K562 (cell line): Measurements from ENCODE around the gene CAPN5. TPM values are rescaled to one million over a fixed set of nuclear protein-coding genes. Genes with fewer than 3 reads are reported as not detected.

ENCODE experiments used
- ATAC-seq: fragments of 200-7000 bp; cut with Tn5 transposase; 3 replicates; pipeline ENCODE4 v1.9.1; 2020; ENCODE audit warnings: moderate library complexity
- Bru-seq: library from RNA; stranded (reverse); fragments of 400-500 nt; gene quantifications from one replicate; lab custom pipeline; 2021; lab: Mats Ljungman, UMichigan
- BruChase-seq, 2 experiments: library from RNA; stranded (reverse); fragments of 400-500 nt; gene quantifications; one replicate each; lab custom pipeline; 2021; lab: Mats Ljungman, UMichigan
- BruUV-seq: library from RNA; stranded (reverse); fragments of 400-500 nt; replicated peaks from 2 replicates; lab custom pipeline; 2021; lab: Mats Ljungman, UMichigan
- CTCF ChIA-PET: fragments of 300-600 bp; formaldehyde crosslinking; extraction: SDS; loops from one replicate; lab custom pipeline; 2021; ENCODE audit warnings: low intra/inter-chr PET ratio; lab: Yijun Ruan, JAX
- POLR2A ChIA-PET: fragments of 300-600, 350-650 bp; sonication (Branson Sonifier 250); formaldehyde crosslinking; extraction: SDS; loops from one replicate; lab custom pipeline; 2021; ENCODE audit warnings: antibody characterized with exemption, inconsistent platforms; lab: Yijun Ruan, JAX
- DNase-seq, 4 experiments: peaks; one replicate each; pipeline versions ENCODE4 v3.0.0 to v3.0.0-alpha.2; 2011 to 2018; ENCODE audit warnings: low spot score in 3 of 4, mixed read lengths in 3 of 4; ENCODE audit errors: extremely low read depth in 1 of 4
- FAIRE-seq: peaks from 2 replicates; lab custom pipeline; 2011; peaks lifted over from hg19 to GRCh38; lab: Jason Lieb, UNC
- H2AFZ ChIP-seq: 2 replicates; pipeline ENCODE4 v1.6.0; 2011; ENCODE audit warnings: low read depth, low read length, control low read depth, inconsistent platforms
- H3K27ac ChIP-seq: fragments of 200-600 bp; 3 replicates; pipeline ENCODE4 v1.8.0; 2011; ENCODE audit warnings: low read depth, mild to moderate bottlenecking, control low read depth, inconsistent platforms, low read length, moderate library complexity, mixed read lengths; ENCODE audit errors: extremely low read depth
- H3K27me3 ChIP-seq, 2 experiments: fragments of 300-600 bp in 1 of 2; 2 replicates in 1 of 2; 3 replicates in 1 of 2; pipeline versions ENCODE4 v1.6.0 to v1.8.0; 2011; ENCODE audit warnings: inconsistent platforms in 2 of 2, low read length in 2 of 2, mild to moderate bottlenecking in 1 of 2, mixed read lengths in 1 of 2, moderate library complexity in 1 of 2; ENCODE audit not compliant: control insufficient read depth in 2 of 2, insufficient read depth in 2 of 2
- H3K36me3 ChIP-seq: fragments of 300-600 bp; 3 replicates; pipeline ENCODE4 v1.8.0; 2011; ENCODE audit warnings: mild to moderate bottlenecking, low read length, inconsistent platforms; ENCODE audit not compliant: control insufficient read depth, insufficient read depth
- H3K4me1 ChIP-seq, 2 experiments: fragments of 200-600 bp in 1 of 2; replicated peaks in 1 of 2; 2 replicates in 1 of 2; 3 replicates in 1 of 2; pipeline versions ENCODE4 v1.5.1 to v1.8.0; 2011; ENCODE audit warnings: inconsistent platforms in 2 of 2, low read length in 2 of 2, mild to moderate bottlenecking in 1 of 2, mixed read lengths in 1 of 2, moderate library complexity in 1 of 2; ENCODE audit not compliant: control insufficient read depth in 2 of 2, insufficient read depth in 2 of 2
- H3K4me2 ChIP-seq: 2 replicates; pipeline ENCODE4 v1.6.1; 2011; ENCODE audit warnings: low read length, control low read depth, inconsistent platforms, mixed read lengths; ENCODE audit not compliant: insufficient read depth
- H3K4me3 ChIP-seq: fragments of 200-600 bp; sonication (generic), shearing (Covaris generic); 2 replicates; pipeline ENCODE4 v1.5.1; 2016; ENCODE audit warnings: control low read depth, inconsistent platforms
- H3K79me2 ChIP-seq: fragments of 200-600 bp; 3 replicates; pipeline ENCODE4 v1.8.0; 2011; ENCODE audit warnings: low read length, inconsistent platforms; ENCODE audit not compliant: control insufficient read depth, insufficient read depth
- H3K9ac ChIP-seq, 2 experiments: 2 replicates each; pipeline versions ENCODE4 v1.6.0 to v1.6.1; 2011; ENCODE audit warnings: low read depth in 2 of 2, low read length in 2 of 2, control low read depth in 1 of 2, inconsistent platforms in 1 of 2, mild to moderate bottlenecking in 1 of 2, mixed read lengths in 1 of 2; ENCODE audit not compliant: insufficient read depth in 1 of 2
- H3K9me1 ChIP-seq: one replicate; pipeline ENCODE4 v1.6.0; 2011; ENCODE audit warnings: inconsistent platforms, mild to moderate bottlenecking, low read length, moderate library complexity; ENCODE audit not compliant: control insufficient read depth, insufficient read depth
- H3K9me3 ChIP-seq: replicated peaks from 2 replicates; pipeline ENCODE4 v1.5.1; 2011; ENCODE audit warnings: low read depth, low read length, inconsistent platforms; ENCODE audit not compliant: control insufficient read depth, insufficient read depth
- H4K20me1 ChIP-seq: replicated peaks from 2 replicates; pipeline ENCODE4 v1.6.1; 2011; ENCODE audit warnings: low read length, inconsistent platforms, mixed read lengths; ENCODE audit not compliant: control insufficient read depth, insufficient read depth
- ARID1B ChIP-seq: fragments of 450-650 bp; IDR thresholded peaks from 2 replicates; pipeline ENCODE4 v1.6.1; 2016; ENCODE audit warnings: antibody characterized with exemption, mild to moderate bottlenecking, inconsistent platforms
- ATF1 ChIP-seq, 2 experiments: fragments of 450-650 bp in 1 of 2; IDR thresholded peaks; 2 replicates each; pipeline ENCODE4 v1.6.1; 2016; ENCODE audit warnings: missing compliant biosample characterization in 1 of 2, missing genetic modification characterization in 1 of 2
- BDP1 ChIP-seq: IDR thresholded peaks from 3 replicates; pipeline ENCODE4 v1.6.1; 2011; ENCODE audit not compliant: insufficient read length, insufficient read depth
- GATAD2A ChIP-seq: fragments of 450-650 bp; IDR thresholded peaks from 2 replicates; pipeline ENCODE4 v1.6.1; 2017
- HDAC8 ChIP-seq: fragments of 450-650 bp; IDR thresholded peaks from 2 replicates; pipeline ENCODE4 v1.6.1; 2016; ENCODE audit warnings: mild to moderate bottlenecking, missing genetic modification characterization, moderate library complexity, missing compliant biosample characterization
- HEY1 ChIP-seq: fragments of 250-450 bp; sonication (Bioruptor Pico); IDR thresholded peaks from 2 replicates; pipeline ENCODE4 v1.5.0; 2020; ENCODE audit warnings: mild to moderate bottlenecking, moderate library complexity, borderline replicate concordance
- MYC ChIP-seq, 2 experiments: fragments of 250-450 bp in 1 of 2; sonication (Bioruptor Pico) in 1 of 2; IDR thresholded peaks; 2 replicates each; pipeline versions ENCODE4 v1.5.1 to v1.6.1; 2012 to 2021; ENCODE audit warnings: low read depth in 2 of 2, borderline replicate concordance in 1 of 2, improper control_type of control experiment in 1 of 2, low read length in 1 of 2, mild to moderate bottlenecking in 1 of 2, moderate library complexity in 1 of 2
- NCOA4 ChIP-seq: fragments of 450-650 bp; IDR thresholded peaks from 2 replicates; pipeline ENCODE4 v1.6.1; 2018; ENCODE audit warnings: mild to moderate bottlenecking; ENCODE audit not compliant: partially characterized antibody
- POU5F1 ChIP-seq: fragments of 150-350 bp; IDR thresholded peaks from 2 replicates; pipeline ENCODE4 v1.6.1; 2014; ENCODE audit warnings: borderline replicate concordance, low read length, low read depth, mild to moderate bottlenecking; ENCODE audit not compliant: partially characterized antibody
- RUNX1 ChIP-seq: sonication (generic); IDR thresholded peaks from 2 replicates; pipeline ENCODE4 v1.6.1; 2016; ENCODE audit warnings: antibody characterized with exemption, low read depth
- TAF1 ChIP-seq: IDR thresholded peaks from 2 replicates; pipeline ENCODE4 v1.6.1; 2011; ENCODE audit warnings: mild to moderate bottlenecking, low read length, moderate library complexity; ENCODE audit not compliant: insufficient read depth, control insufficient read depth, severe bottlenecking; ENCODE audit errors: extremely low read depth
- TBL1XR1 ChIP-seq, 2 experiments: IDR thresholded peaks; 2 replicates each; pipeline ENCODE4 v1.6.1; 2012; ENCODE audit warnings: improper control_type of control experiment in 2 of 2, low read length in 2 of 2, mild to moderate bottlenecking in 1 of 2
- XRCC4 ChIP-seq: IDR thresholded peaks from one replicate; pipeline ENCODE4 v1.6.1; 2011; ENCODE audit not compliant: insufficient read depth, insufficient read length; ENCODE audit errors: extremely low read depth
- ZC3H11A ChIP-seq: IDR thresholded peaks from 2 replicates; pipeline ENCODE4 v1.6.1; 2012; ENCODE audit warnings: low read depth, low read length, improper control_type of control experiment
- ZNF3 ChIP-seq: fragments of 250-450 bp; sonication (Bioruptor Pico); IDR thresholded peaks from 2 replicates; pipeline ENCODE4 v1.5.0; 2021; ENCODE audit warnings: mild to moderate bottlenecking, moderate library complexity
- ZNF76 ChIP-seq: fragments of 250-450 bp; sonication (Bioruptor Pico); IDR thresholded peaks from 2 replicates; pipeline ENCODE4 v1.4.0; 2020; ENCODE audit warnings: mild to moderate bottlenecking, moderate library complexity, borderline replicate concordance
- WGBS: fragments of 100-300 bp; shearing (Covaris generic); methylation state at CpG from one replicate; pipeline ENCODE4 v1.1.6; 2016; ENCODE audit warnings: low coverage, mixed read lengths; ENCODE audit not compliant: insufficient coverage; ENCODE audit errors: missing lambda C conversion rate; 5-methylcytosine and 5-hydroxymethylcytosine counted together
- in situ Hi-C: fragments of 300-500 bp; cut with MboI; formaldehyde crosslinking; loops from 4 replicates; pipeline ENCODE4 v1.15.0; 2018; ENCODE audit warnings: inconsistent platforms, mixed read lengths
- intact Hi-C: fragments of 100-400 bp; cut with micrococcal nuclease; formaldehyde crosslinking; loops from 2 replicates; pipeline ENCODE4 v1.14.2; 2022
- long read RNA-seq, 3 experiments: library from polyadenylated mRNA in 2 of 3; library from RNA in 1 of 3; unstranded in 2 of 3; stranded (forward) in 1 of 3; transcript quantifications; one replicate each; pipeline ENCODE4 v2.0.0, GENCODE V29; 2019 to 2022
- polyA minus RNA-seq, 3 experiments: library from RNA; depleted of rRNA, polyadenylated mRNA; stranded (reverse); fragments of >200 nt; gene quantifications; 2 replicates each; pipeline ENCODE4 v1.2.3, GENCODE V29; 2011
- polyA plus RNA-seq, 8 experiments: library from polyadenylated mRNA; depleted of rRNA in 4 of 8; stranded (reverse) in 5 of 8; unstranded in 3 of 8; fragments of >200 nt; fragmentation: Nextera tagmentation in 2 of 8; fragmentation: Illumina TruSeq in 1 of 8; extraction: Ambion mirVana in 2 of 8; extraction: Trizol in 1 of 8; gene quantifications; 2 replicates each; pipeline versions ENCODE4 v1.2.1 to v1.2.3, GENCODE V29; 2011 to 2014; ENCODE audit warnings: inconsistent platforms in 1 of 8, missing spikeins in 1 of 8
- total RNA-seq, 7 experiments: library from RNA; depleted of rRNA in 6 of 7; stranded (reverse); fragments of >200 nt in 6 of 7; fragmentation: Illumina TruSeq in 2 of 7; extraction: Trizol in 2 of 7; gene quantifications; 2 replicates each; pipeline versions ENCODE4 v1.2.1 to v1.2.3, GENCODE V29; 2011 to 2021; ENCODE audit warnings: low replicate concordance in 1 of 7

CAPN5 gene
- total RNA-seq (2011; cell fraction: chromatin; rRNA removed; ENCODE audit: low replicate concordance) = 1.3 and 7.9 TPM in 2 replicates
- 2.8 TPM in 2 replicates for total RNA-seq (2011; cell fraction: nucleolus; rRNA removed)
- total RNA-seq (2011; cell fraction: nucleoplasm; rRNA removed) = 4.2 and 4.4 TPM in 2 replicates
- total RNA-seq (2014; rRNA removed) (0.36 TPM in 1 of 2 replicates, not detected in the other), total RNA-seq (2014; rRNA removed; fragmentation: Illumina TruSeq; extraction: Trizol) (0.04 TPM in 1 of 2 replicates, not detected in the other), total RNA-seq (2015; rRNA removed; fragmentation: Illumina TruSeq; extraction: Trizol) (0.14 TPM in 1 of 2 replicates, not detected in the other), total RNA-seq (2021) (0.40 and 0.44 TPM in 2 replicates), polyA plus RNA-seq (2011; rRNA removed) (0.43 and 1.7 TPM in 2 replicates), polyA plus RNA-seq (2014; fragmentation: Illumina TruSeq; extraction: Trizol) (0.13 and 0.44 TPM in 2 replicates), polyA plus RNA-seq (2014; fragmentation: Nextera tagmentation; extraction: Ambion mirVana) (not detected), polyA plus RNA-seq (2014; rRNA removed) (0.05 and 0.12 TPM in 2 replicates), polyA minus RNA-seq (2011; rRNA and poly(A)+ RNA removed) (0.53 and 0.84 TPM in 2 replicates), Bru-seq, nascent RNA (percentile 39 among the genes with signal in this experiment), BruChase-seq, experiment 1, labeled RNA remaining after a 2-hour chase (percentile 29 among the genes with signal in this experiment), BruChase-seq, experiment 2, labeled RNA remaining after a 6-hour chase (percentile 49 among the genes with signal in this experiment)
- polyA plus RNA-seq (2011; cell fraction: cytosol; rRNA removed) = 0.49 and 0.81 TPM in 2 replicates
- 4.4 and 6.0 TPM in 2 replicates for polyA plus RNA-seq (2011; cell fraction: nucleus; rRNA removed)
- 1.00 and 1.3 TPM in 2 replicates for polyA plus RNA-seq (2012)
- polyA minus RNA-seq (2011; cell fraction: cytosol; rRNA and poly(A)+ RNA removed) = 0.86 and 3.5 TPM in 2 replicates
- polyA minus RNA-seq (2011; cell fraction: nucleus; rRNA and poly(A)+ RNA removed) = 1.5 and 3.6 TPM in 2 replicates
- long read RNA-seq, experiment 1, partial matches to known transcripts = 0 of 3 reads
- long read RNA-seq, experiment 1, other reads (novel, unspliced or antisense) = 3 of 3 reads
- long read RNA-seq, experiment 2, partial matches to known transcripts = 0 of 1 reads
- long read RNA-seq, experiment 2, other reads (novel, unspliced or antisense) = 1 of 1 reads
- long read RNA-seq, experiment 3 = 0 reads

DNA sequence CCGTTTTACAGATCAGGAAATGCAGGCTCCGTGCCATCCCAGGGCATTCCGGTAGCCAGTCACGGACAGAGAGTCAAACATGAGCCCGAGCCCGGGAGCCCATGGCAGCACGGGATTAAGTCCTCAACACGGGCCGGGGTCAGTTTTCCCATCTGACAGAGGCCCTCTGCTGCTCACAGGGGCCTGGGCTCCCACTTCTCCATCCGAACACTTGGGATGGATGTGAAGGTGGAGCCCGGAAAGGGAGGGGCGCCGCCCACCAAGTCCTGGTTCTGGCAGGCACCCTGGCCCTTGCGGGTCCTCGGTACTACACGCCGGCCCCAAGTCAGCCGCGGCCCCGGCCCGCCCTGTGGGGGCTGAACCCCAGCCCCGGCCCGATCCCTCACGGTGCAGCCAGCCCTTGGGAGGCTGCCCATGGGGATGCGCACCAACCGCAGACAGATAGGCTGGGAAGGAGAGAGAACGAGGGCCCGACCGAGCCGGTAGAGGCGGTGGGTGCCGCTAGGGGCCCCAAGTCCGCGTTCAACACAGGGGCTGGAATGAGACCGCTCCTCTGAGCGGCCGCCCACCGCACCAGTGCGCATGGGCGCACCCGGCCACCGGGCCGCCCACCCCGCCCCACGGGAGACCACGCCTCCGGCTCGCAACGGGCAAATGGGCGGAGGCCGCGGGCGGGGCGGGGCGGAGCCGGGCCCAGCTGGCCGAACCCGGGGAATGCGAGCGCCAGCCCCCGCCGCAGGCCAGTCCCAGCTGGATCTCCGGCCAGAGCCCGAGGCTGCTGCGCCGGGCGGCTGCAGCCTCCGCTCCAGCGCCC lies at the start of gene CAPN5:
Gene CAPN5 (plus strand): TSS at position 743 of the 814 bp plus-strand sequence. CDS start 17,916 bp downstream, outside the sequence.
- no peaks in the 10 kb centered on the region for H3K79me2 ChIP-seq
- H3K27ac ChIP-seq = no peak within 1 kb of the TSS
- no peaks in the 10 kb centered on the region for H3K36me3 ChIP-seq
- peak within 1 kb of the TSS in 1 of 2 experiments; percentile 86; a peak in 2 of 4 replicates for H3K9ac ChIP-seq
- ChIA-PET POLR2A (interaction anchor here (0.6 to 1.0 kb wide), 4 partner anchors 7 to 94 kb away, joined by 3 to 4 read pairs (median 3); partner anchors contain the start of gene MYO7A), CTCF (interaction anchor here (1.0 to 1.5 kb wide), 2 partner anchors 18 to 21 kb away, joined by 4 to 5 read pairs; no protein-coding TSS in a partner anchor)
- no TSS peak for BruUV-seq
- peak within 1 kb of the TSS; percentile 66 for H3K4me2 ChIP-seq
- H4K20me1 ChIP-seq = peaks cover 6% of the 10 kb centered on the region; the same call in 1 of the 2 replicates
- peak; percentile 91 to 99 (median 98) for DNase-seq
- H3K4me1 ChIP-seq = peaks cover 4 to 22% of the 10 kb centered on the region in 2 experiments; a peak in 4 of 5 replicates
- in situ Hi-C loops = no loop called here
- peaks cover 4 to 40% of the 10 kb centered on the region in 2 experiments for H3K27me3 ChIP-seq
- 13% methylated on average over 40 of the region's 69 CpGs for WGBS
- peak; percentile 97 for ATAC-seq
- peak; percentile 84 for FAIRE-seq
- intact Hi-C loops = no loop called here
- H3K9me1 ChIP-seq = no peaks in the 10 kb centered on the region
- H3K4me3 ChIP-seq = peak within 1 kb of the TSS; percentile 54
- H3K9me3 ChIP-seq = no peaks in the 10 kb centered on the region; the same call in 1 of the 2 replicates
- peak within 1 kb of the TSS; percentile 78 for H2AFZ ChIP-seq
- TF ChIP-seq TAF1 (peak; percentile 36), XRCC4 (no peak), ATF1 (CRISPR knock-in tag; IDR thresholded peaks at IDR 0.05) (no peak), ATF1 (tag; IDR thresholded peaks at IDR 0.05) (peak; percentile 17; the same call in 1 of the 2 replicates), TBL1XR1 (IDR thresholded peaks at IDR 0.05; ENCODE audit: low read length in 2 of 2) (no peak), POU5F1 (no peak), ARID1B (no peak), NCOA4 (no peak), ZNF3 (CRISPR knock-in tag) (no peak), HDAC8 (no peak), ZC3H11A (no peak), BDP1 (no peak), RUNX1 (no peak), HEY1 (no peak), ZNF76 (CRISPR knock-in tag) (no peak), MYC (IDR thresholded peaks at IDR 0.05; ENCODE audit: low read depth, low read length) (0 out of 2 replicates have a peak, but pooled peaks have one; percentile 23), MYC (CRISPR knock-in tag; IDR thresholded peaks at IDR 0.05; ENCODE audit: borderline replicate concordance, low read depth) (no peak), GATAD2A (no peak)
